Heart left ventricle (tissue), 13 donors: Measurements from ENCODE around the gene TBC1D5.

ENCODE experiments used
- POLR2A ChIP-seq, 2 donors: fragments of 450-650 bp; IDR thresholded peaks; one replicate each; pipeline ENCODE4 v1.6.1; 2017; ENCODE audit warnings: antibody characterized with exemption in 2 of 2, mild to moderate bottlenecking in 2 of 2, moderate library complexity in 2 of 2
- TF ChIP-seq, protein P1 (sequence below), 12 donors: fragments of 200-600 bp; sonication (generic) in 4 of 12; IDR thresholded peaks; one replicate each; pipeline versions ENCODE4 v1.5.0 to v1.8.0; 2018 to 2022; ENCODE audit warnings: antibody characterized with exemption in 12 of 12, mild to moderate bottlenecking in 5 of 12
- donor health status: ischemic (EF 13 %, LVEDD 7.1; RV severe dilation, severe dysfunction).
- donor health status: DM: no; HTN: yes; CAD: no.
- donor health status: DM: no; HTN: no; CAD: no.
- donor health status: ischemic (EF 25% LVEDD 6.9; RV normal size, moderate dysfunction).
- donor health status: ischemic (EF 25% LVEDD 5.7; RV mildly dilated, moderate dysfunction).
- donor health status: ischemic (EF 35%, LVEDD 5.7; RV mildly dilated, moderate dysfunction).
- donor health status: nonischemic (EF 11% LVEDD 7.7; RV severe dilation, severe dysfunction).
- donor health status: DM: yes; HTN: yes; CAD: no.
- donor health status: PGD.
- donor health status: ischemic (EF 29% LVEDD 5.4; RV normal size, mild dysfunction).
- donor health status: nonischemic (EF 23%, LVEDD 6.1; RV moderate dilation, normal function).

DNA sequence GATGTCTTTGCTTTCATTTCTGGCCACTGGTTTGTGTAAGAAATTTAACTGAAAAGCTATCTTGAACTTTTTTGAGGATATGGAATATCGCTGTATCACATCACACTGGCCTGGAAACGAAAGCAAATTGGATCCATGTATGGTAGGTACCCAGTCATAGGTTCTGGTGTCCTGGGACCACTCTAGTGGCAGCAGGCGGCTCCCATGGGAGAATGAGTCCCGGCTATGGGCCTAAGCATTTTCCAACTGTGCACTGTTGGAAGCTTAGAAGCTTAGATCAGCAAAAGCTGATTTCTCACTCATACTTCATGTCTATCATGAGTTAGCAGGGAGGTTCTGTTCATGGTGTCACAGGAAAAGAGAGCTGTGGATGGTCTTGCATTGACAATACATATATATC, 534.5 kb downstream of the TBC1D5 start:
- TF ChIP-seq, protein P1, sequence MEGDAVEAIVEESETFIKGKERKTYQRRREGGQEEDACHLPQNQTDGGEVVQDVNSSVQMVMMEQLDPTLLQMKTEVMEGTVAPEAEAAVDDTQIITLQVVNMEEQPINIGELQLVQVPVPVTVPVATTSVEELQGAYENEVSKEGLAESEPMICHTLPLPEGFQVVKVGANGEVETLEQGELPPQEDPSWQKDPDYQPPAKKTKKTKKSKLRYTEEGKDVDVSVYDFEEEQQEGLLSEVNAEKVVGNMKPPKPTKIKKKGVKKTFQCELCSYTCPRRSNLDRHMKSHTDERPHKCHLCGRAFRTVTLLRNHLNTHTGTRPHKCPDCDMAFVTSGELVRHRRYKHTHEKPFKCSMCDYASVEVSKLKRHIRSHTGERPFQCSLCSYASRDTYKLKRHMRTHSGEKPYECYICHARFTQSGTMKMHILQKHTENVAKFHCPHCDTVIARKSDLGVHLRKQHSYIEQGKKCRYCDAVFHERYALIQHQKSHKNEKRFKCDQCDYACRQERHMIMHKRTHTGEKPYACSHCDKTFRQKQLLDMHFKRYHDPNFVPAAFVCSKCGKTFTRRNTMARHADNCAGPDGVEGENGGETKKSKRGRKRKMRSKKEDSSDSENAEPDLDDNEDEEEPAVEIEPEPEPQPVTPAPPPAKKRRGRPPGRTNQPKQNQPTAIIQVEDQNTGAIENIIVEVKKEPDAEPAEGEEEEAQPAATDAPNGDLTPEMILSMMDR (IDR thresholded peaks at IDR 0.05) = no peak
- TF ChIP-seq POLR2A (IDR thresholded peaks at IDR 0.05) = no peak
